Esophagus muscularis mucosa (tissue), 4 donors: ENCODE measurements around the gene GSN.

Experiments
- CTCF ChIP-seq, 3 experiments: fragments of 200-600 bp in 2 of 3; fragments of 450-650 bp in 1 of 3; sonication (generic) in 2 of 3; IDR thresholded peaks; one replicate each; pipeline ENCODE4 v1.5.1; 2017 to 2019; ENCODE audit warnings: antibody characterized with exemption in 3 of 3, mild to moderate bottlenecking in 2 of 3, moderate library complexity in 1 of 3
- EP300 ChIP-seq: sonication (generic); formaldehyde crosslinking; IDR thresholded peaks from one replicate; pipeline ENCODE4 v1.6.1; 2017; ENCODE audit warnings: antibody characterized with exemption
- POLR2A ChIP-seq: fragments of 450-650 bp; IDR thresholded peaks from one replicate; pipeline ENCODE4 v1.6.1; 2017; ENCODE audit warnings: antibody characterized with exemption, moderate library complexity, mild to moderate bottlenecking, low read depth
- POLR2AphosphoS5 ChIP-seq, 2 donors: sonication (generic); formaldehyde crosslinking; IDR thresholded peaks; one replicate each; pipeline ENCODE4 v1.6.1; 2017; ENCODE audit warnings: antibody characterized with exemption in 2 of 2

DNA sequence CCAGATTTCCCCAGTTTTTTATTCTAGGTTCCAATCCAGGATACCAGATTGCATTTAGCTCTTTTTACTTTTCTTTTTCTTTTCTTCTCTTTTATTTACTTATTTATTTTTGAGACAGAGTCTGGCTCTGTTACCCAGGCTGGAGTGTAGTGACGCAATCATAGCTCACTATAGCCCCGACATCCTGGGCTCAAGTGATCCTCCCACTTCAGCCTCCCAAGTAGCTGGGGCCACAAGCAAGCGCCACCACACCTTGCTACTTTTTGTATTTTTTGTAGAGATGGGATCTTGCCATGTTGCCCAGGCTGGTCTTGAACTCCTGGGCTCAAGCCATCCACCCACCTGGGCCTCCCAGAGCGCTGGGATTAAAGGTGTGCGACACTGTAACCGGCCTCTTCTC is 48.4 kb downstream of the GSN start:
- no peak for TF ChIP-seq CTCF (IDR thresholded peaks at IDR 0.05)
- no peak for TF ChIP-seq POLR2AphosphoS5 (IDR thresholded peaks at IDR 0.05)
- TF ChIP-seq EP300: no peak
- TF ChIP-seq POLR2A: no peak
